Fibroblast of villous mesenchyme (primary cell): ENCODE results near the gene NDRG4. TPM values are rescaled to one million over a fixed set of nuclear protein-coding genes. Genes with fewer than 3 reads are reported as not detected.

Experiments
- DNase-seq: peaks from one replicate; pipeline ENCODE4 v3.0.0-alpha.2; 2010; ENCODE audit warnings: low read depth
- H3K4me3 ChIP-seq: 2 replicates; pipeline ENCODE4 v1.5.1; 2011; ENCODE audit warnings: low read depth, mild to moderate bottlenecking, low read length
- total RNA-seq: library from RNA; depleted of rRNA; stranded (reverse); fragments of >200 nt; gene quantifications from 2 replicates; pipeline ENCODE4 v1.2.3, GENCODE V29; 2012
- TF ChIP-seq, protein P1 (sequence below): IDR thresholded peaks from 2 replicates; pipeline ENCODE4 v1.5.1; 2012; ENCODE audit warnings: low read depth, mild to moderate bottlenecking, low read length; ENCODE audit not compliant: insufficient read depth

NDRG4 gene
- total RNA-seq, 1 donor: 8.6 TPM

- no peak for DNase-seq
- no peak overlapping the region for H3K4me3 ChIP-seq
- TF ChIP-seq, protein P1, sequence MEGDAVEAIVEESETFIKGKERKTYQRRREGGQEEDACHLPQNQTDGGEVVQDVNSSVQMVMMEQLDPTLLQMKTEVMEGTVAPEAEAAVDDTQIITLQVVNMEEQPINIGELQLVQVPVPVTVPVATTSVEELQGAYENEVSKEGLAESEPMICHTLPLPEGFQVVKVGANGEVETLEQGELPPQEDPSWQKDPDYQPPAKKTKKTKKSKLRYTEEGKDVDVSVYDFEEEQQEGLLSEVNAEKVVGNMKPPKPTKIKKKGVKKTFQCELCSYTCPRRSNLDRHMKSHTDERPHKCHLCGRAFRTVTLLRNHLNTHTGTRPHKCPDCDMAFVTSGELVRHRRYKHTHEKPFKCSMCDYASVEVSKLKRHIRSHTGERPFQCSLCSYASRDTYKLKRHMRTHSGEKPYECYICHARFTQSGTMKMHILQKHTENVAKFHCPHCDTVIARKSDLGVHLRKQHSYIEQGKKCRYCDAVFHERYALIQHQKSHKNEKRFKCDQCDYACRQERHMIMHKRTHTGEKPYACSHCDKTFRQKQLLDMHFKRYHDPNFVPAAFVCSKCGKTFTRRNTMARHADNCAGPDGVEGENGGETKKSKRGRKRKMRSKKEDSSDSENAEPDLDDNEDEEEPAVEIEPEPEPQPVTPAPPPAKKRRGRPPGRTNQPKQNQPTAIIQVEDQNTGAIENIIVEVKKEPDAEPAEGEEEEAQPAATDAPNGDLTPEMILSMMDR: no peak
Observed at GRCh38 chr16:58532414-58532813, 32.5 kb downstream of the NDRG4 start.

DNA sequence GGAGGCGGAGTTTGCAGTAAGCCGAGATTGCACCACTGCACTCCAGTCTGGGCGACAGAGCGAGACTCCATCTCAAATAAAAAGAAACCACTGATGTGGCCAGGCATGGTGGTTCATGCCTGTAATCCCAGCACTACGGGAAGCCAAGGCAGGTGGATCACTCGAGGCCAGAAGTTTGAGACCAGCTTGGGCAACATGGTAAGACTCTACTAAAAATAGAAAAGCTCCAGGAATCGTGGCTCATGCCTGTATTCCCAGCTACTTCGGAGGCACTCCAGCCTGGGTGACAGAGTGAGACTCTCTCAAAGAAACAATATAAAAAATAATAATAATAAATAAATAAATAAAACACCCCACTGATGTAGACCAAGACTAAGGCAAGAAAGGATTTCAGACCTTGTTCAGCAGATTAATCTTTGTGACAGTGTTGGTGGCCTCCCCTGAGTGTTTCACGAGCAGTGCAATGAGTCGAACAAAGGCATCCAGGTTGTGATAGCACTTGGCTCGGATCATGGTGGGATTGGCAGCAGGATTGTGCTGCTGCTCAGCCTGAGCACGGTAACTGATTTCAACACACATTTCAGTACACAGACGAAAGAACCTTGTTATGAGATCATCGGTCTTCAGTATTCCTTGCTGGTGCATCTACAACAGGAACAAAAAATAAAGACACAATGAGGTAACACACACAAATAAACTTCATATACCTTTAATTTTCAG, 34.0 kb downstream of the NDRG4 start:
- DNase-seq: no peak
- H3K4me3 ChIP-seq: no peak overlapping the region
- TF ChIP-seq, protein P1: no peak

DNA sequence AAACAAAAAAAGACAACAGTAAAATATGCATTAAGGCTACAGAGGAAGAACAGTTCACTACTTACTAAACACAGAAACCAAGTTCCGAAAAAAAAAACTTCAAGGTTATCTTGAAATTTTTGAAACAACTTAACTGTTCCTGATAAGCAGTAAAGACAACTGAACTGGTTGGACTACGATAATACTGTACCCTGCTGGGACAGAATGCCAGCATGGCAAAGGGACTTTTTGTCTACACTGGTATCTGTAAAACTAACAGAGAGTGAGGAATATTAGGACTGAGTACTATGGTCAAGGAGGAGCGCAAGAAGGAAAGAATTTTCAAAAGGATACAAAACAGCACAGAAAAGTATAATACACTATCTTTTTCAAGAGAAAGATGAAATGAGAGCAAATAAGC, 35.2 kb downstream of the NDRG4 start:
- no peak for DNase-seq
- H3K4me3 ChIP-seq: no peak overlapping the region
- TF ChIP-seq, protein P1: no peak

DNA sequence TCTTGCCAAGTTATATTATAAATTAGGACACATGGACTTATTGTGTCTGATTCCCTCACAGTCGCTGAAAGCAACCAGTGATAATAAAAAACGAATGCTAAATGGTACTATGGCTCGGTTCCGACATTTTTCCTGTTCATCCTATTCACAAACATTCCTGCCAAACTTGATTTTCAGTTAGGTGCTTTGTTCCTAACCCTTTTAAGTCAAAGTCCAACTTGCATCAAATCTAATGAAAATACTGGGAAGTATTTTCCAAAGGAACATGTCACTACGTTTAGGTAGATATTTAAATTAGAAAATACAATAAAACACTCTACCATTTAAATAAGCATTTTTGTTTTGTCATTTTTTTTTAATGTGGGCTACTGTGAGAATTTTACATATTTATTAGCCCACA, 36.3 kb downstream of the NDRG4 start:
- DNase-seq: no peak
- TF ChIP-seq, protein P1: no peak
- H3K4me3 ChIP-seq: no peak overlapping the region

DNA sequence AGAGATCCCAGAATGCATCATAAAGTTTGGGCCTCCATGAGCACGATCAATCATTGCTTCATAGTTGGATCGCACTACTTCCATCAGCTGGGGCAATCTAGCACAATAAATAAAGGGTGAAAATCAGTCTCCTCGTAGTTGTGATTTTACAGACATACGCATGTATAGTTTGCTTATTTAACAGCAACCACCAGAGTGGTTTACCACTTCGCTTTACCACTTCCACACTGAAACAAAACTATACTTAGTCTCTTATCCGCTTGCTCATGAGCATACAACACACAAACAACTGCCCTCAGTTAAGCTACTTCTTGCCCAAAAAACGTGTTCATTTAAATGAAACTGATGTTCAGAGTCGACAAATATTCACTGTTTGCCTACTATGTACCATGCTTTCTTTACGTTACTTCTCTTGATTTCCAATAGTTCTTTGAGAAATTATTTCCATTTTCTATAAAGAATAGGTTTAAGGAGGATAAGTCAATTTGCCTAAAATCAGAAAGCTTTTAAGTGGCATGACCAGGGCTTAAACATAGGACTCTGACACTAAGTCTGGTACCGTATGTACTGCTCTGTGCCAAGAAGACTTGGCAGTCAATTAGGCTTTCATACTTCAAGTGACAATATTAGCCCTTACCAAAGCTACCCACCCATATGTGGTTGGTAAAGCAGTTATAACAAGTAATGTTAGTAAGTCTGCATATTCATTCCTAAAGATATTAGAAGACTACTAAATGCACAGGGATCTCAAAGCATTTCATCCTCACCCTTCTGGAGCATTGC, 37.4 kb downstream of the NDRG4 start:
- TF ChIP-seq, protein P1: no peak
- no peak overlapping the region for H3K4me3 ChIP-seq
- DNase-seq: no peak

- no peak for DNase-seq
- TF ChIP-seq, protein P1: no peak
- H3K4me3 ChIP-seq: no peak overlapping the region
Observed at GRCh38 chr16:58541711-58542110, 41.8 kb downstream of the NDRG4 start.

DNA sequence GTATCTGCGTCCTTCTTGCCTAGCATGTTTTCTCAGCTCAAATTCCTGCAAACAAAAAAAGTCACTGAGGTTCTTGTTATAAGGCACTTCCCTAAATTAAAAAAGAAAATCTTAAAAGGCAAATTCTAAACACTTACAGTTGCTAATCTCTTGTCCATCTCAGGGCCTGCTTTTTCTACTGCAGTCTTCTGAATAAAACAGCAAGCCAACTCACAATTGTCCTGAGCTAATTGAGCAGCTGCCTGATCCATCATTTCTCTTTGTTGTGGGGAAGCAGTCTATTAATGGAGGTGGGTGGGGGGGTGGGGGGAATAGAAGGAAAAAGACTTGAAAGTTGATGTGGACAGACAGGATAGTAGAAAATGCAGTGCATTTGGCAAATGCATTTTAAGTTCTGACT, 42.3 kb downstream of the NDRG4 start:
- TF ChIP-seq, protein P1: no peak
- no peak overlapping the region for H3K4me3 ChIP-seq
- no peak for DNase-seq
